ENCODE data around the gene POMGNT1. TPM values are rescaled to one million over a fixed set of nuclear protein-coding genes. Genes with fewer than 3 reads are reported as not detected.

POMGNT1 gene
- total and polyA plus RNA-seq, 2 of the 8 experiments (the other 6 are each of a cell fraction or from before 2014, with no cell fraction given): 28.0 to 40.3 TPM

GRCh38 chr1:46247436-46248121 is 49.3 kb upstream of the POMGNT1 start, which contains the start of gene RAD54L (continued):
- TF ChIP-seq POLR2AphosphoS5 (IDR thresholded peaks at IDR 0.05; ENCODE audit: low read depth, low read length): peak; percentile 90
- TF ChIP-seq TAF7 (optimal IDR thresholded peaks at IDR 0.05; ENCODE audit: borderline replicate concordance, low read depth, low read length): peak; percentile 79
- peak; percentile 90 for TF ChIP-seq E2F6 (IDR thresholded peaks at IDR 0.05)
- TF ChIP-seq SAP30 (IDR thresholded peaks at IDR 0.05; ENCODE audit: insufficient read depth, insufficient replicate concordance, low read length): no peak
- TF ChIP-seq YY1 (IDR thresholded peaks at IDR 0.05; ENCODE audit: low read depth, low read length): peak; percentile 72
- peak; percentile 92 for TF ChIP-seq SRF (IDR thresholded peaks at IDR 0.05; ENCODE audit: low read depth, low read length)
- TF ChIP-seq NANOG (IDR thresholded peaks at IDR 0.05; ENCODE audit: insufficient read depth, low read depth, low read length, poor library complexity, severe bottlenecking): peak; percentile 25
- TF ChIP-seq JUND (IDR thresholded peaks at IDR 0.05; ENCODE audit: low read length): no peak
- TF ChIP-seq CHD2 (IDR thresholded peaks at IDR 0.05; ENCODE audit: low read length): peak; percentile 87
- TF ChIP-seq, protein P1, sequence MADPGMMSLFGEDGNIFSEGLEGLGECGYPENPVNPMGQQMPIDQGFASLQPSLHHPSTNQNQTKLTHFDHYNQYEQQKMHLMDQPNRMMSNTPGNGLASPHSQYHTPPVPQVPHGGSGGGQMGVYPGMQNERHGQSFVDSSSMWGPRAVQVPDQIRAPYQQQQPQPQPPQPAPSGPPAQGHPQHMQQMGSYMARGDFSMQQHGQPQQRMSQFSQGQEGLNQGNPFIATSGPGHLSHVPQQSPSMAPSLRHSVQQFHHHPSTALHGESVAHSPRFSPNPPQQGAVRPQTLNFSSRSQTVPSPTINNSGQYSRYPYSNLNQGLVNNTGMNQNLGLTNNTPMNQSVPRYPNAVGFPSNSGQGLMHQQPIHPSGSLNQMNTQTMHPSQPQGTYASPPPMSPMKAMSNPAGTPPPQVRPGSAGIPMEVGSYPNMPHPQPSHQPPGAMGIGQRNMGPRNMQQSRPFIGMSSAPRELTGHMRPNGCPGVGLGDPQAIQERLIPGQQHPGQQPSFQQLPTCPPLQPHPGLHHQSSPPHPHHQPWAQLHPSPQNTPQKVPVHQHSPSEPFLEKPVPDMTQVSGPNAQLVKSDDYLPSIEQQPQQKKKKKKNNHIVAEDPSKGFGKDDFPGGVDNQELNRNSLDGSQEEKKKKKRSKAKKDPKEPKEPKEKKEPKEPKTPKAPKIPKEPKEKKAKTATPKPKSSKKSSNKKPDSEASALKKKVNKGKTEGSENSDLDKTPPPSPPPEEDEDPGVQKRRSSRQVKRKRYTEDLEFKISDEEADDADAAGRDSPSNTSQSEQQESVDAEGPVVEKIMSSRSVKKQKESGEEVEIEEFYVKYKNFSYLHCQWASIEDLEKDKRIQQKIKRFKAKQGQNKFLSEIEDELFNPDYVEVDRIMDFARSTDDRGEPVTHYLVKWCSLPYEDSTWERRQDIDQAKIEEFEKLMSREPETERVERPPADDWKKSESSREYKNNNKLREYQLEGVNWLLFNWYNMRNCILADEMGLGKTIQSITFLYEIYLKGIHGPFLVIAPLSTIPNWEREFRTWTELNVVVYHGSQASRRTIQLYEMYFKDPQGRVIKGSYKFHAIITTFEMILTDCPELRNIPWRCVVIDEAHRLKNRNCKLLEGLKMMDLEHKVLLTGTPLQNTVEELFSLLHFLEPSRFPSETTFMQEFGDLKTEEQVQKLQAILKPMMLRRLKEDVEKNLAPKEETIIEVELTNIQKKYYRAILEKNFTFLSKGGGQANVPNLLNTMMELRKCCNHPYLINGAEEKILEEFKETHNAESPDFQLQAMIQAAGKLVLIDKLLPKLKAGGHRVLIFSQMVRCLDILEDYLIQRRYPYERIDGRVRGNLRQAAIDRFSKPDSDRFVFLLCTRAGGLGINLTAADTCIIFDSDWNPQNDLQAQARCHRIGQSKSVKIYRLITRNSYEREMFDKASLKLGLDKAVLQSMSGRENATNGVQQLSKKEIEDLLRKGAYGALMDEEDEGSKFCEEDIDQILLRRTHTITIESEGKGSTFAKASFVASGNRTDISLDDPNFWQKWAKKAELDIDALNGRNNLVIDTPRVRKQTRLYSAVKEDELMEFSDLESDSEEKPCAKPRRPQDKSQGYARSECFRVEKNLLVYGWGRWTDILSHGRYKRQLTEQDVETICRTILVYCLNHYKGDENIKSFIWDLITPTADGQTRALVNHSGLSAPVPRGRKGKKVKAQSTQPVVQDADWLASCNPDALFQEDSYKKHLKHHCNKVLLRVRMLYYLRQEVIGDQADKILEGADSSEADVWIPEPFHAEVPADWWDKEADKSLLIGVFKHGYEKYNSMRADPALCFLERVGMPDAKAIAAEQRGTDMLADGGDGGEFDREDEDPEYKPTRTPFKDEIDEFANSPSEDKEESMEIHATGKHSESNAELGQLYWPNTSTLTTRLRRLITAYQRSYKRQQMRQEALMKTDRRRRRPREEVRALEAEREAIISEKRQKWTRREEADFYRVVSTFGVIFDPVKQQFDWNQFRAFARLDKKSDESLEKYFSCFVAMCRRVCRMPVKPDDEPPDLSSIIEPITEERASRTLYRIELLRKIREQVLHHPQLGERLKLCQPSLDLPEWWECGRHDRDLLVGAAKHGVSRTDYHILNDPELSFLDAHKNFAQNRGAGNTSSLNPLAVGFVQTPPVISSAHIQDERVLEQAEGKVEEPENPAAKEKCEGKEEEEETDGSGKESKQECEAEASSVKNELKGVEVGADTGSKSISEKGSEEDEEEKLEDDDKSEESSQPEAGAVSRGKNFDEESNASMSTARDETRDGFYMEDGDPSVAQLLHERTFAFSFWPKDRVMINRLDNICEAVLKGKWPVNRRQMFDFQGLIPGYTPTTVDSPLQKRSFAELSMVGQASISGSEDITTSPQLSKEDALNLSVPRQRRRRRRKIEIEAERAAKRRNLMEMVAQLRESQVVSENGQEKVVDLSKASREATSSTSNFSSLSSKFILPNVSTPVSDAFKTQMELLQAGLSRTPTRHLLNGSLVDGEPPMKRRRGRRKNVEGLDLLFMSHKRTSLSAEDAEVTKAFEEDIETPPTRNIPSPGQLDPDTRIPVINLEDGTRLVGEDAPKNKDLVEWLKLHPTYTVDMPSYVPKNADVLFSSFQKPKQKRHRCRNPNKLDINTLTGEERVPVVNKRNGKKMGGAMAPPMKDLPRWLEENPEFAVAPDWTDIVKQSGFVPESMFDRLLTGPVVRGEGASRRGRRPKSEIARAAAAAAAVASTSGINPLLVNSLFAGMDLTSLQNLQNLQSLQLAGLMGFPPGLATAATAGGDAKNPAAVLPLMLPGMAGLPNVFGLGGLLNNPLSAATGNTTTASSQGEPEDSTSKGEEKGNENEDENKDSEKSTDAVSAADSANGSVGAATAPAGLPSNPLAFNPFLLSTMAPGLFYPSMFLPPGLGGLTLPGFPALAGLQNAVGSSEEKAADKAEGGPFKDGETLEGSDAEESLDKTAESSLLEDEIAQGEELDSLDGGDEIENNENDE (IDR thresholded peaks at IDR 0.05; ENCODE audit: insufficient replicate concordance, low read length): no peak
